ENCODE data around the gene BBS12.

- TF ChIP-seq EZH2phosphoT487 (IDR thresholded peaks at IDR 0.05; ENCODE audit: low read depth, severe bottlenecking, unreplicated experiment), result no peak
- TF ChIP-seq, protein P1, sequence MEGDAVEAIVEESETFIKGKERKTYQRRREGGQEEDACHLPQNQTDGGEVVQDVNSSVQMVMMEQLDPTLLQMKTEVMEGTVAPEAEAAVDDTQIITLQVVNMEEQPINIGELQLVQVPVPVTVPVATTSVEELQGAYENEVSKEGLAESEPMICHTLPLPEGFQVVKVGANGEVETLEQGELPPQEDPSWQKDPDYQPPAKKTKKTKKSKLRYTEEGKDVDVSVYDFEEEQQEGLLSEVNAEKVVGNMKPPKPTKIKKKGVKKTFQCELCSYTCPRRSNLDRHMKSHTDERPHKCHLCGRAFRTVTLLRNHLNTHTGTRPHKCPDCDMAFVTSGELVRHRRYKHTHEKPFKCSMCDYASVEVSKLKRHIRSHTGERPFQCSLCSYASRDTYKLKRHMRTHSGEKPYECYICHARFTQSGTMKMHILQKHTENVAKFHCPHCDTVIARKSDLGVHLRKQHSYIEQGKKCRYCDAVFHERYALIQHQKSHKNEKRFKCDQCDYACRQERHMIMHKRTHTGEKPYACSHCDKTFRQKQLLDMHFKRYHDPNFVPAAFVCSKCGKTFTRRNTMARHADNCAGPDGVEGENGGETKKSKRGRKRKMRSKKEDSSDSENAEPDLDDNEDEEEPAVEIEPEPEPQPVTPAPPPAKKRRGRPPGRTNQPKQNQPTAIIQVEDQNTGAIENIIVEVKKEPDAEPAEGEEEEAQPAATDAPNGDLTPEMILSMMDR (IDR thresholded peaks at IDR 0.05; ENCODE audit: poor library complexity), result no peak
- TF ChIP-seq EZH2 (IDR thresholded peaks at IDR 0.05; ENCODE audit: borderline replicate concordance), result no peak
These were observed 10.2 kb upstream of the BBS12 start for GRCh38 chr4:122722256-122722655.
